Lower leg skin (tissue), 3 donors: Measurements from ENCODE around the gene COX6B2.

Source experiments
- POLR2A ChIP-seq, 2 donors: fragments of 450-650 bp; IDR thresholded peaks; one replicate each; pipeline ENCODE4 v1.6.1; 2016 to 2017; ENCODE audit warnings: antibody characterized with exemption in 2 of 2, mild to moderate bottlenecking in 1 of 2, moderate library complexity in 1 of 2
- TF ChIP-seq, protein P1 (sequence below), 3 donors: fragments of 450-650 bp; IDR thresholded peaks; one replicate each; pipeline ENCODE4 v1.5.1; 2016; ENCODE audit warnings: antibody characterized with exemption in 3 of 3, mild to moderate bottlenecking in 3 of 3, moderate library complexity in 2 of 3

DNA sequence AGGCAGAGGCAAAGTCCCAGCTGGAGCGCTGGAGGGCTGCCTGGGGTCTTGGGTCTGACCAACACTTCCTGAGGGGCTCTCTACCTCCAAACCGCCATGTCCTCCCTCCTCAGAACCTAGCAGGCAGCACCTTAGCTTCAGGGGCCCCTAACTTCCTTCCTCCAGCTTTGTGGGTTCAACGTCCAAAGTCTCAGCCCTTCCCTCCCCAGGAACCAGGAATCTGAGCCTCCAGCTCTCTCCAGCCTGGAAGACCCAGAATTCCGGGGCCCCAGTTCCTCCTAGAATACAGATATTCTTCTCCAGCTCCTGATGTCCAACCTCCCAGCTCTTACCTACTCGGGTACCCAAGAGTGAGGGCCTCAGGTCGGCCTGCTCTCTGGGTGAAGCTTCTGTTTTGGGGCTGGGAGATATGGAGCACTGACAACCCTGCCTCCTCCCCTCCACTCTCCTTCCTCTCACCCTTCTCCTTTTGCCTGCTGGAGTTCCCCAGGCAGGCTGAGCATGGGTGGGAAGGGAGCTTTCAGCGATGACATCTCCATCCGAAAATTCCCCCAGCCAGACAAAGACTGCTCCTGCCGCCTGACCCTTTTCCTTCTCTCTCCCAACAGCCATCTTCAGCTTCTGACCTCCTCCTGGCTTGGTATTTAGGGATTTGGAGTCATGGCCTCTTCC lies 32.9 kb downstream of the COX6B2 start:
- TF ChIP-seq, protein P1, sequence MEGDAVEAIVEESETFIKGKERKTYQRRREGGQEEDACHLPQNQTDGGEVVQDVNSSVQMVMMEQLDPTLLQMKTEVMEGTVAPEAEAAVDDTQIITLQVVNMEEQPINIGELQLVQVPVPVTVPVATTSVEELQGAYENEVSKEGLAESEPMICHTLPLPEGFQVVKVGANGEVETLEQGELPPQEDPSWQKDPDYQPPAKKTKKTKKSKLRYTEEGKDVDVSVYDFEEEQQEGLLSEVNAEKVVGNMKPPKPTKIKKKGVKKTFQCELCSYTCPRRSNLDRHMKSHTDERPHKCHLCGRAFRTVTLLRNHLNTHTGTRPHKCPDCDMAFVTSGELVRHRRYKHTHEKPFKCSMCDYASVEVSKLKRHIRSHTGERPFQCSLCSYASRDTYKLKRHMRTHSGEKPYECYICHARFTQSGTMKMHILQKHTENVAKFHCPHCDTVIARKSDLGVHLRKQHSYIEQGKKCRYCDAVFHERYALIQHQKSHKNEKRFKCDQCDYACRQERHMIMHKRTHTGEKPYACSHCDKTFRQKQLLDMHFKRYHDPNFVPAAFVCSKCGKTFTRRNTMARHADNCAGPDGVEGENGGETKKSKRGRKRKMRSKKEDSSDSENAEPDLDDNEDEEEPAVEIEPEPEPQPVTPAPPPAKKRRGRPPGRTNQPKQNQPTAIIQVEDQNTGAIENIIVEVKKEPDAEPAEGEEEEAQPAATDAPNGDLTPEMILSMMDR (IDR thresholded peaks at IDR 0.05): no peak
- TF ChIP-seq POLR2A (IDR thresholded peaks at IDR 0.05): no peak
